ENCODE measurements around the gene DYRK1A.

- TF ChIP-seq EP300 (IDR thresholded peaks at IDR 0.05) (no peak), CTCF (IDR thresholded peaks at IDR 0.05) (no peak), POLR2A (IDR thresholded peaks at IDR 0.05) (no peak), POLR2AphosphoS5 (IDR thresholded peaks at IDR 0.05) (no peak)
Observed at GRCh38 chr21:37374027-37374426, 7.5 kb downstream of the DYRK1A start.

All from suprapubic skin (tissue), 4 donors.